Endometrium (tissue), 2 donors: ENCODE results near the gene TRIM26.
"Not testable (repeated sequence)": the region's sequence is repeated elsewhere in the genome, so short reads cannot be mapped to it uniquely, and the experiment has no call there.

Source experiments
- FAIRE-seq: peaks from 2 replicates; lab custom pipeline; 2012; peaks lifted over from hg19 to GRCh38; lab: Jason Lieb, UNC
- donor health status: control.
- donor health status: control.

TRIM26 gene

GRCh38 chr6:30212865-30213666 is at the start of gene TRIM26:
Gene TRIM26 (minus strand): TSS chr6:30213406. CDS start chr6:30199103, 14,303 bp downstream.
- FAIRE-seq, result peak; percentile 97

DNA sequence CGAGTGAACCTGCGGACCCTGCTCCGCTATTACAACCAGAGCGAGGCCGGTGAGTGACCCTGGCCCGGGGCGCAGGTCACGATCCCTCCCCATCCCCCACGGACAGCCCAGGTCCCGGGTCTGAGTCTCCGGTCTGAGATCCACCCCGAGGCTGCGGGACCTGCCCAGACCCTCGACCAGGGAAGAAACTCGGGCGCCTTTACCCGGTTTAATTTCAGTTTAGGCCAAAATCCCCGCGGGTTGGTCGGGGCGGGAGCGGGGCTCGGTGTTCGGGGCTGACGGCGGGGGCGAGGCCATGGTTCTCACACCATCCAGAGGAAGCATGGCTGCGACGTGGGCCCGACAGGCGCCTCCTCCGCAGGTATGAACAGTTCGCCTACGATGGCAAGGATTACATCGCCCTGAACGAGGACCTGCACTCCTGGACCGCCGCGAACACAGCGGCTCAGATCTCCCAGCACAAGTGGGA is 46.9 kb upstream of the TRIM26 start:
- FAIRE-seq, result no peak

- FAIRE-seq, result no peak
Measured at GRCh38 chr6:30259140-30260035, 46.2 kb upstream of the TRIM26 start.

DNA sequence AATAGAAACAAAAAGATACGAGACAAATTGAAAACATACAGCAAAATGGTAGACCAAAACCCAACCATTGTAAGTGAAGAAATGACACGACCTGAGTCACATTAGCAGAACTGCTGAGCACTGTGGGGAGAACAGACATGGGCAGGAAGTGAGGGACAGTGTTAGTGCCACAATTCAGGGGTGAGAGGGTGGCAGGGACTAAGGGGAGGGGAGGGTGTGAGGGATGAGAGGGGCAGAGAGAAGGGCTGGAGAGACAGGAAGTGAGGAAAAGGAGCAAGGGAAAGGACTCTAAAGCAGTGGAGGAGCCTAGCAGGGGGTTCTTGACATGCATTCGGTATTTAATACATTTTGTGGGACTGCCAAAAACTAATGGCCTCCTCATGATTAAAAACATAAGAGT is 45.0 kb upstream of the TRIM26 start:
- FAIRE-seq, result no peak

- not testable (repeated sequence) for FAIRE-seq
Measured at GRCh38 chr6:30252417-30252816, 39.2 kb upstream of the TRIM26 start.

DNA sequence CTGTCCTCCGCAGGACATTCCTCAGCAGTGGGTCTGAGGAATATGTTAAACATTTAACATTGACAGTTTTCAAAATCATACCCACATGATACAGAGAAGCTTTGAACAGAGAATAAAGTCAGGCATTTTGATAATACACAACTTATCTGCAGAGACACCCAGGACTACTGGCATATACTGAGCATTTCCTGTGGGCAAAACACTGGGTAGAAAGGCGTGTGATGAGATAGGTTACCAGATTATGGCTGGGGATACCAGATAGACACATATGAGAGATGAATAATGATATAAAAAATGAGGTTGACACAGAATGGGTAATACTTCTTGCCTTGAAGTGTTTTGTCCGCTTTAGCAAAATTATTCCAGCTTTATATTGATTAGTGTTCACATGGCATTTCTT is 31.4 kb upstream of the TRIM26 start:
- no peak for FAIRE-seq

DNA sequence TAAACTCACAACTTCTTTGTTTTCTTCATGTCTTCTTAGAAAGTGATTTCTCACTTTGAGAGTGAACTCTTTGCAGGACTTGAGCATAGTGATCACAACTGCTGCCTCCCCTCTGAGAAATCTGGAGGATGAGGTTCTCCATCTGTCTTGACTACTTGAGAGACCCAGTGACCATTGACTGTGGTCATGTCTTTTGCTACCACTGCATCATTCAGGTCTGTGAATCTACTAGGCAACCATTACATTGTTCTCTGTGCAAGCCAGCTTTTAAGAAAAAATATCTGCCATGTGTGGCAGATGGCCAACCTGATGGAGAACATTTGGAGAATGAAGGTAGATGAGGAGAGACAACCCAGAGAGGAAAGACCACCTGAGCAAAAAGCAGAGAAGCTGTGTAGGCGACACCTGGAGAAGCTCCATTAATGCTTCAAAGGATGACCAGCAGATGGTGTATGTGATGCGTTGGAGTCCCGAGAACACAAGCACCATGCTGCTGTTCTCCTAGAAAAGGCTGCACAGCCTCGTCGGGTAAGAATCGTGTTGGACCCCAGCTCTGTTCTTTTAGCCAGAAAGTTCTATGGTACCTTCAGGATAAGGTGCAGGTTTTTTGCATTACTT is 25.1 kb upstream of the TRIM26 start:
- no peak for FAIRE-seq

DNA sequence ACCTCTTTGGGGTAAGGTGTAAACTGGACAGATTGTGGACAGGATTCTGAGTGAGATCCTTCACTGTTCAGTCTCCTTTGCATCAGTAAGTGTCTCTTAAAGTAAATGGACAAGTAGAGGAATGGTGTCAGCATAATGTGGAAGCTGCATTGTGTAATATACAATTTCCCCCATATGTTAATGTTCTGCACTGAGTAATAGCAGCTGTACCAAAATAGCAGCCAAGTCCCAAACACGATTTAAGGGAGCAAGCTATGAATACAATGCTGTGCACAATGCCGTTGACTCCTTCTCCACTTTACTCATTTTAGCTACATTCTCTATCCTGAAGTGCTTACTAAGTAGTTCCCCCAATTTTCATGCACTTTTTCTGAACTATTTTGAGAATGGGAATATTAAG is 21.1 kb upstream of the TRIM26 start:
- no peak for FAIRE-seq

DNA sequence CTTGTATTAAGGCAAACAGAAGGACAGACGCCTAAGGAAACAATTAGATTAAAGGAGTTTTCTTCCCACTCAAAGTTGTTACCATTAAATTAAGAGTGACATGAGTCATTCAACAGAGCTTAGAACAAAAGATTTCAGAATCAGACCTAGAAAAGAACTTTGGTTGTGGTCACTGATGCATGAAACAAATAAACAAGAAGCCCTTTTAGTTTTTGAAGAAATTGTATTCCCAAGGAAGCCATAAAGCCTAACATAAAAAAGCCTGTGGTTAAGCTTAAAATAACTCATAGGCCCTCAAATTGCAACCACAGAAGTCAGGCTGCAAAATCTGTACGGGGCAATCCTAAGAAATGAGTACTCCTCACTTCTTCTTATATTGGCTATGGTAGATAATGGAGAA is 17.9 kb upstream of the TRIM26 start:
- no peak for FAIRE-seq

GRCh38 chr6:30227763-30228487 is 14.7 kb upstream of the TRIM26 start:
- no peak for FAIRE-seq

GRCh38 chr6:30227242-30227722 is 14.1 kb upstream of the TRIM26 start:
- no peak for FAIRE-seq

GRCh38 chr6:30223339-30223738 is 10.1 kb upstream of the TRIM26 start:
- FAIRE-seq, result no peak

DNA sequence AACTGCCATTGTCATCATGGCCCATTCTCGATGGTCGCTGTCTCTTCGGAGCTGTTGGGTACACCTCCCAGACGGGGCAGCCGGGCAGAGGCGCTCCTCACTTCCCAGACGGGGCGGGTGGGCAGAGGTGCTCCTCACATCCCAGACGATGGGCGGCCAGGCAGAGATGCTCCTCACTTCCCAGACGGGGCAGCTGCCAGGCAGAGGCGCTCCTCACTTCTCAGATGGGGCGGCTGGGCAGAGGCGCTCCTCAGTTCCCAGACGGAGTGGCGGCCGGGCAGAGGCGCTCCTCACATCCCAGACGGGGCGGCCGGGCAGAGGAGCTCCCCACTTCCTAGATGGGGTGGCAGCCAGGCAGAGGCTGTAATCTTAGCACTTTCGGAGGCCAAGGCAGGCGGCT is 8.8 kb upstream of the TRIM26 start:
- FAIRE-seq, result not testable (repeated sequence)

DNA sequence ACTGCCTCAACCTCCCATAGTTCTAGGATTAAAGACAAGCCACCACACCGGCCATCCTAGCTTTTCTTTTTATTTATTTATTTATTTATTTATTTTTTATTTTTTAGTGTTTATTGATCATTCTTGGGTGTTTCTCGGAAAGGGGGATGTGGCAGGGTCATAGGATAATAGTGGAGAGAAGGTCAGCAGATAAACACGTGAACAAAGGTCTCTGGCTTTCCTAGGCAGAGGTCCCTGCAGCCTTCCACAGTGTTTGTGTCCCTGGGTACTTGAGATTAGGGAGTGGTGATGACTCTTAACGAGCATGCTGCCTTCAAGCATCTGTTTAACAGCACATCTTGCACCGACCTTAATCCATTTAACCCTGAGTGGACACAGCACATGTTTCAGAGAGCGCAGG is 8.2 kb upstream of the TRIM26 start:
- not testable (repeated sequence) for FAIRE-seq

DNA sequence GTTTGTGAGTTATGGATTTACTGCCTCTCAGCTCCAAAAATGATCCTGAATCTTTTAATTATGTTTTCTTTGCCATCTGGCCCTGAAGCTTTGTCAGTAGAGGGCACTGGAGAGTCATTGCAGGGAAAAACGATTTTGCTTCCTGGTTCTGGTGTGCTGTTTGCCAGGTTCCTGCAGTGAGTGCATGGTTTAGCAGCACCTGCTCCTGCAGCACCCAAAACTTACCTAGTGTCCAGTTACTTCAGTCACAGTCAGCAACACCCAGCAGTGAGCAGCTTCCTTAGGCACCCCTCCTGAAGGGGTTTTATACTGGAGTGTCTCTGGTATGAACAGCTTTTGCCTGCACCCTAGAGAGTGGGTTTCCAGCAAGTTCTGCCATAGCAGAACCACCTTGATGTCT is 6.0 kb upstream of the TRIM26 start:
- no peak for FAIRE-seq

DNA sequence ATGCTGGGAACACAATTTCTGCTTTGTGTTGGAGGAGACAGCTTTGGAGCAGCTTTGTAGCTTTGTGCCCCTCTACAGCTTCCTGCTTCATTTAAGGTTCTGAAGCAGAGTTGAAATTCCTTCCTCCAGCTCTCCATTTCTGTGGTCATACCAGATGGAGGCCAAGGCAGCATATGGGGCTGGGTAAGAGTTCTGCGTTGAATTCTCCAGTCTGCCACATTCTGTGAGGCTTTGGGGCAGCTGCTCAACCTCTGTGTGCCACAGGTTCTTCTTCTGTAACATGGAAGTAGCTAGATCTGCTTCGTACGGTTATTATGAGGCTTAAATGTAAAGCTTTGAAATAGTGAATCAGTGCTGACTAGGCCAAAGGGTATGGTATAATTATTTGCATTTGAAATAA is 2.9 kb upstream of the TRIM26 start:
- FAIRE-seq, result no peak

DNA sequence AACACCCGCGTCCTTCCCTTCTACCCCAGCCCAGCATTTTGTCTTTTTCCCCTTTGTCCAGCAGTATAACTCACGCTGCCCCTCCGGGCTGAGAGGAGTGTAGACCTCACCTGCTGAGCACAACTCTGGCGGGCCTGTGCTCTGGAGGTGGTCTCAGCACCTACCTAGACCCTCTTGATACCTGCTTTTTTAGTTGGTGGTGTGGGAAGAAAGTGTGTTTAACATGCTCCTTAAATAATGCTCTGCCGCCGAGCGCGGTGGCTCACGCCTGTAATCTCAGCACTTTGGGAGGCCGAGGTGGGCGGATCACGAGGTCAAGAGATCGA is 1.4 kb upstream of the TRIM26 start:
- FAIRE-seq, result no peak

GRCh38 chr6:30213957-30214656 is 901 bp upstream of the TRIM26 start:
- no peak for FAIRE-seq

GRCh38 chr6:30213667-30213956 is 406 bp upstream of the TRIM26 start:
- no peak for FAIRE-seq

- no peak for FAIRE-seq
Measured at GRCh38 chr6:30211899-30212298, 1.3 kb downstream of the TRIM26 start.

- FAIRE-seq, result no peak
Measured at GRCh38 chr6:30211306-30211705, 1.9 kb downstream of the TRIM26 start.
